A673 (cell line): Measurements from ENCODE around the gene SCYL1. TPM values are rescaled to one million over a fixed set of nuclear protein-coding genes. Genes with fewer than 3 reads are reported as not detected.

ENCODE experiments used
- BruUV-seq: library from RNA; stranded (reverse); fragments of 400-500 nt; replicated peaks from 2 replicates; lab custom pipeline; 2021; lab: Mats Ljungman, UMichigan
- CTCF ChIA-PET: fragments of 300-600 bp; sonication (Branson Sonifier 250); formaldehyde crosslinking; loops from one replicate; lab custom pipeline; 2022; ENCODE audit warnings: antibody characterized with exemption; lab: Charles Lee
- POLR2A ChIA-PET: fragments of 300-600 bp; sonication (Branson Sonifier 250); formaldehyde crosslinking; loops from one replicate; lab custom pipeline; 2022; ENCODE audit warnings: antibody characterized with exemption; ENCODE audit not compliant: low non-redundant PET; lab: Charles Lee
- DNase-seq: peaks from one replicate; pipeline ENCODE4 v3.0.0-alpha.2; 2015; ENCODE audit warnings: low spot score
- H3K27ac ChIP-seq: fragments of 200-600 bp; sonication (generic); 2 replicates; pipeline ENCODE4 v1.5.1; 2016; ENCODE audit warnings: mixed run types, low read depth, mild to moderate bottlenecking, mixed read lengths, antibody characterized with exemption, low read length; ENCODE audit not compliant: poor library complexity, severe bottlenecking
- H3K27me3 ChIP-seq: fragments of 200-600 bp; sonication (generic); replicated peaks from 2 replicates; pipeline ENCODE4 v1.6.1; 2017; ENCODE audit warnings: mixed run types, low read depth, mild to moderate bottlenecking, mixed read lengths, antibody characterized with exemption, low read length; ENCODE audit not compliant: insufficient read depth, poor library complexity
- H3K36me3 ChIP-seq: fragments of 200-600 bp; sonication (generic); 2 replicates; pipeline ENCODE4 v1.6.1; 2016; ENCODE audit warnings: mixed run types, mild to moderate bottlenecking, mixed read lengths, antibody characterized with exemption, low read length; ENCODE audit not compliant: insufficient read depth, poor library complexity, severe bottlenecking
- H3K4me1 ChIP-seq: fragments of 200-600 bp; sonication (generic); 2 replicates; pipeline ENCODE4 v1.6.1; 2017; ENCODE audit warnings: mixed run types, mild to moderate bottlenecking, mixed read lengths, antibody characterized with exemption, low read length; ENCODE audit not compliant: insufficient read depth, poor library complexity, severe bottlenecking
- H3K4me3 ChIP-seq: fragments of 200-600 bp; sonication (generic); 2 replicates; pipeline ENCODE4 v1.5.1; 2016; ENCODE audit warnings: low read depth, mixed run types, mild to moderate bottlenecking, mixed read lengths, low read length; ENCODE audit not compliant: poor library complexity, severe bottlenecking
- H3K9me3 ChIP-seq: fragments of 200-600 bp; sonication (generic); 2 replicates; pipeline ENCODE4 v1.6.1; 2016; ENCODE audit warnings: mixed run types, low read depth, mild to moderate bottlenecking, mixed read lengths, antibody characterized with exemption, low read length; ENCODE audit not compliant: poor library complexity, severe bottlenecking
- CTCF ChIP-seq: fragments of 300-800, 200-600 bp; sonication (generic); conservative IDR thresholded peaks from 2 replicates; pipeline ENCODE4 v1.5.1; 2017; ENCODE audit warnings: low read depth, mild to moderate bottlenecking, antibody characterized with exemption, low read length, moderate library complexity, mixed read lengths
- EZH2 ChIP-seq: fragments of 200-600 bp; sonication (generic); IDR thresholded peaks from 2 replicates; pipeline ENCODE4 v1.6.1; 2017; ENCODE audit warnings: borderline replicate concordance, low read depth, mild to moderate bottlenecking, mixed read lengths, antibody characterized with exemption, low read length; ENCODE audit not compliant: poor library complexity, severe bottlenecking
- intact Hi-C: fragments of 100-400 bp; cut with micrococcal nuclease; formaldehyde crosslinking; loops from one replicate; pipeline ENCODE4 v1.10.0; 2022; ENCODE audit not compliant: unreplicated experiment
- total RNA-seq: library from RNA; stranded (reverse); gene quantifications from 2 replicates; pipeline ENCODE4 v1.2.3, GENCODE V29; 2021

The SCYL1 gene
- total RNA-seq, 1 experiment from 2014 or later = 90.6 TPM

- no TSS peak for BruUV-seq
- Histone ChIP-seq H3K4me3 (peak overlapping the region; percentile 85), H3K27me3 (no peaks in the 10 kb centered on the region), H3K36me3 (peaks cover 28% of the 10 kb centered on the region), H3K27ac (peak overlapping the region; percentile 100), H3K4me1 (peaks cover 44% of the 10 kb centered on the region), H3K9me3 (no peaks in the 10 kb centered on the region)
- intact Hi-C loops = loop anchor here (2.0 kb wide), 1 partner anchor 77 kb away; no protein-coding TSS in a partner anchor
- ChIA-PET CTCF (interaction anchor here (0.5 to 1.7 kb wide), 5 partner anchors 11 to 164 kb away, joined by 3 to 18 read pairs (median 3); partner anchors contain the start of gene DPF2), POLR2A (interaction anchor here (0.6 to 3.2 kb wide), 13 partner anchors 9 to 146 kb away, joined by 3 to 37 read pairs (median 5); partner anchors contain the start of gene NEAT1)
- peak; percentile 100 for DNase-seq
- TF ChIP-seq CTCF (no peak), EZH2 (no peak)
Measured at GRCh38 chr11:65497141-65498041, 27.5 kb upstream of the SCYL1 start.

- POLR2A ChIA-PET = interaction anchor here (0.5 to 3.2 kb wide), 20 partner anchors 8 to 620 kb away, joined by 3 to 37 read pairs (median 6); partner anchors contain the start of gene NEAT1
- Histone ChIP-seq H3K27me3 (no peaks in the 10 kb centered on the region), H3K4me3 (peak overlapping the region; percentile 85), H3K9me3 (no peaks in the 10 kb centered on the region), H3K4me1 (peaks cover 36% of the 10 kb centered on the region), H3K36me3 (peaks cover 36% of the 10 kb centered on the region), H3K27ac (peak overlapping the region; percentile 100)
- no peak for TF ChIP-seq CTCF
- CTCF ChIA-PET = interaction anchor here (0.5 to 1.7 kb wide), 3 partner anchors 10 to 165 kb away, joined by 3 to 18 read pairs (median 3); partner anchors contain the start of gene DPF2
- TSS peak; percentile 58 for BruUV-seq
- intact Hi-C loops = no loop called here
- DNase-seq = peak; percentile 83
Measured at GRCh38 chr11:65498042-65498726, 26.7 kb upstream of the SCYL1 start.

- H3K4me3 ChIP-seq = peak overlapping the region; percentile 85
- peaks cover 31% of the 10 kb centered on the region for H3K4me1 ChIP-seq
- intact Hi-C loops = no loop called here
- H3K9me3 ChIP-seq = no peaks in the 10 kb centered on the region
- ChIA-PET POLR2A (interaction anchor here (0.5 to 3.2 kb wide), 16 partner anchors 10 to 1175 kb away, joined by 3 to 37 read pairs (median 4); partner anchors contain the start of gene NEAT1), CTCF (interaction anchor here (1.7 kb wide), 1 partner anchor 10 kb away, joined by 18 read pairs; no protein-coding TSS in a partner anchor)
- BruUV-seq = no TSS peak
- no peak for DNase-seq
- H3K27me3 ChIP-seq = no peaks in the 10 kb centered on the region
- TF ChIP-seq EZH2 (no peak), CTCF (no peak)
- H3K27ac ChIP-seq = peak overlapping the region; percentile 100
- peaks cover 41% of the 10 kb centered on the region for H3K36me3 ChIP-seq
Measured at GRCh38 chr11:65498727-65498976, 26.2 kb upstream of the SCYL1 start.
